ENCODE results near the gene DOK6.
"Not testable (repeated sequence)": the region's sequence is repeated elsewhere in the genome, so short reads cannot be mapped to it uniquely, and the experiment has no call there.

The DOK6 gene

DNA sequence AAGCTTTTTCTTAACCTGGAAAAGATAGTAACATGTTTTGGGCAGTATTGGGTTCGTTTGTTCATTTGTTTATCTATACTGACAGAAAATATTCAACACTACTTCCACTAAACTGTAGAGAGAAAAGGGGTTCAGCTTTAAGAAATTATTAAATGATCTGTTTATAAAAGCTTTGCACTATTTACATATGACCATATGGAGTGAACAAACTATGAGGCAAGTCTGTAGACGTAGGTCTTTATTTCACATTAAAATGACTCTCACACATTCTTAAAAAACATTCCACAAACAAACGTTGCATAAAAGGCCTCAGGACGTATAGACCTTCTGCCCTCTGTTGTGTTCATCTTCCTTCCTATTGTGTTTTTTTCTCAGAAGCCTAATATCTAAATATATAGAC lies 452.4 kb downstream of the DOK6 start:
- DNase-seq (ENCODE audit: low read depth in 2 of 2, low spot score in 1 of 2): no peak

DNA sequence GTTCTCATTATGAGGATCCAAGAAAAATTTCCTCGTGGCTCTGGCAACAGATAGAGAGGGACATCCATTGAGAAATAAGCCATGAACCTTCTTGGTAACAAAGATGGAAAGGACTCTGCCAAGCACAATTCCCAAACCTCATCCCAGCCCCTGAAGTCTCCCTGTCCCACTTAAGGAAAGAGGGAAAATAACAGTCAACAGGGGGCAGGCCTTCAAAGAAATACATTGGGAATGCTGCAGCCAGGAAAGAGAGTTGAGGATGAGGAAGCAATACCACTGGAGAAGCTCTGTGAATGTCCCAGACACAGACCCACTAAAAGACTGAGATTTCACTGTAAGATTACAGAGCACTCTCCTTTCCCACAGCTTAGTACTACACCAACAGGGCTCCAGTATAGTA lies 453.8 kb downstream of the DOK6 start:
- no peak for DNase-seq (ENCODE audit: low read depth in 2 of 2, low spot score in 1 of 2)

DNA sequence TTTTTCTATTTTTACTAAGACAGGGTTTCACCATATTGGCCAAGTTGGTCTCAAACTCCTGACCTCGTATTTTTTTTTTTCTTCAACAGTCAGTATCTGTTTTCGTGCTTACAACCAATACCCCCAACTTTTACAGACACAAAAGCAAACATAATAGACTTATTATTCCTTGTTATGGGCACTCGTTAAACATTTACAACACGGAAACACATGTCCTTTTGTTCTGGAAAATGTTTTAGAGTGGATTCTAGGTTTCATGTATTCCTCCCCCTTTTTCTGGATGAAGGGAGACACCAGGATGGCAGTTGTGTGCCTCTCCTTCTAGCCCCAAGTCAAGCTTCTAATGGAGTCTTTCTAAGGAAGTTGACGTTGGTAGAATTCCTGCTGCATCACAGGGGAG lies 458.2 kb downstream of the DOK6 start:
- DNase-seq (ENCODE audit: low read depth in 2 of 2, low spot score in 1 of 2): no peak

DNA sequence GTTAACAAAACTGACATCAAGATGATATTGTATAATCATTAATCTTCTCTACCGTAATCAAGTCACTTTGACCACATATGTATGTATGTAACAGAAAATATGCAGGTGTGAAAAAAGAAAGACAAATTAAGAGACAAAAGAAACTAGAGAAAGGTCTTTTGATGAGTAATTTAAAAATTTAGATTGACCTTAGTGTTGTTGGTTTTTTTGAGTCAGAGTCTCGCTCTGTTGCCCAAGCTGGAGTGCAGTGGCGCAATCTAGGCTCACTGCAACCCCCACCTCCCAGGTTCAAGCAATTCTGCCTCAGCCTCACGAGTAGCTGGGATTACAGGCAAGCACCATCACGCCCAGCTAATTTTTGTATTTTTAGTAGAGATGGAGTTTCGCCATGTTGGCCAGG lies 464.1 kb downstream of the DOK6 start:
- DNase-seq (ENCODE audit: low read depth in 2 of 2, low spot score in 1 of 2): not testable (repeated sequence)

DNA sequence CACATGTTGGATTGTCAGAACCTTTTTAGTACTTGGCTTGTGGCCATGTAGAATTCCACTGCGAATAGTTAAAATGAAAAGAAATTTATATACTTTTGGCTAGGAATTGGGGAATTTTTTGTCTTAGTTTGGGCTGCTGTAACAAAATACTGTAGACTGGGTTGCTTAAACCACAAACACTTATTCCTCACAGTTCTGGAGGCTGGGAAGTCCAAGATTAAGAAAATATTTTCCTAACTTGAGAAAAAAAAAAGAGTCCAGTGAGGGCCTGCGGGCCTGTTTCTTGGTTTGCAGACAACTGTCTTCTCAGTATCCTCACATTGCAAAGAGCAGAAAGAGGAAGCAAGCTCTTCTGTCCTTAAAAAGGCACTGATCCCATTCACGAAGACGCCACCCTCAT lies 465.1 kb downstream of the DOK6 start:
- no peak for DNase-seq (ENCODE audit: low read depth in 2 of 2, low spot score in 1 of 2)

DNA sequence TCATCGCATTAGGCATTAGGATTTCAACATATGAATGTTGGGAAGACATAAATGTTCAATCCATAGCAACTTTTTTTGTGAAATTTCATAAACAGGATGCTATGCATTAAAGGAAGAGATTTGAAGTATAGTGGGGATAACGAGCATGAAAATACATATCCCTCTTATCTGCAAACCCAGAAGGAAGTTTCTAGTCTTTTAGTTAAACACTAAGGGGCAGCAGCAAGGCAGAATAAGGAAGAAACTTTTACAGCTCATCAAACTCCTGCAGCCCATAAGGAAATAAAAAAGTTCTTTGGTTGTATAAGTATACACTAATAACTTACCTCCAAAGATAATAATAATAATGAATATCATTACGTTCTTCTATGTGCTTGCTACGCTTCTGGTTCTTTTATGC lies 465.5 kb downstream of the DOK6 start:
- DNase-seq (ENCODE audit: low read depth in 2 of 2, low spot score in 1 of 2): no peak

DNA sequence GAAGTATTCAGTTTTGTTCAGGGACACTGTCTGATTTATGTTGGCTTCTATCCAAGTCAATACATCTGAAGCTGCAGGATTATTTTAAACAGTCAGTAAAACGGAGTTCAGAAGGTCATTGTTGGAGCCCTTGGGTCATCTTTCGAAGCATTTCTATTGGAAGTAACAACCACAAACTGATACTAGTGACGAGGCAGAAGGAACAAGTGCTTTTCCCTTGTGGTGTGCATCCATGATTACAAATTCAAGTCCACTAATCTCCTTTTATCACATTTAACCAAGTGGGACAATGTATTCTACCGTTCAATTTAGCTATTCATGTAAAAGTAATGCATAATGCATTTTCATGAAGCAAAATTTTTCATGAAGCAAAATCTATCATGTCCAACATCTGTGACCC lies 470.0 kb downstream of the DOK6 start:
- DNase-seq (ENCODE audit: low read depth in 2 of 2, low spot score in 1 of 2): no peak

DNA sequence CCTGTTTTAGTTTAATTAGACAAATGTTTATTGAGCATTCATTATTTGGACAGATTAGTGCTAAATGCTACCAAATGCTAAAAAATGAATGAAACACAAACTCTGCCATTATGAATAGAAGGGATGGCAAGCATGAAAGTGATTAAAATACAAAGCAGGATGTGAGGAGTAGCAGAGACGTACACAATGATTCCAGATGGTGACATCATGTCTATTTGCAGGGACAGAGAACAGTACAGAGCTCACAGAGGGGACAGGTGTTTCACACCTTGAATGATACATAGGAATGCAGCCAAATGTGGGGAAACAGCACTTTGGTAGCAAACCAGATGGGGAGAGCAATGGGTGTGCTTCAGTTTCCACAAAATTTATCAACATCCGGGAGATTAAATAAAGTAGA lies 470.7 kb downstream of the DOK6 start:
- DNase-seq (ENCODE audit: low read depth in 2 of 2, low spot score in 1 of 2): no peak

DNA sequence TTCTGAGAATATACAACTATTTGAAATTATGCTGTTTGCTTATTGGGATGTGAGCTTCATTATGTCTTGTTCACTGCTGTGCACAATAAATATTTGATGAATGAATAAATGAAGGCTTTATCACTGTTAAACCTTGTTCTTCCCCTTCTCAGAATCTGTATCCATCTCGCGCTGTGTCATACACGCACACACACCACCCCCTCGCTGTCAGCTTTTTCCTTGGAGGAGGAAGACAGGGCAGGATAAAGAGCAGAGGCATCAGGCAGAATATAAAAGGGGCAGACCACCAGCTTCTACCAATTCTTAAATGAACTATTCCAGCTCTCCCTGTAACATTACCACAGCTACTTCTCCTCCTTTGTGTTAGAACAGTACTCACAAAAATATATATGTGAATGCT lies 472.0 kb downstream of the DOK6 start:
- no peak for DNase-seq (ENCODE audit: low read depth in 2 of 2, low spot score in 1 of 2)

DNA sequence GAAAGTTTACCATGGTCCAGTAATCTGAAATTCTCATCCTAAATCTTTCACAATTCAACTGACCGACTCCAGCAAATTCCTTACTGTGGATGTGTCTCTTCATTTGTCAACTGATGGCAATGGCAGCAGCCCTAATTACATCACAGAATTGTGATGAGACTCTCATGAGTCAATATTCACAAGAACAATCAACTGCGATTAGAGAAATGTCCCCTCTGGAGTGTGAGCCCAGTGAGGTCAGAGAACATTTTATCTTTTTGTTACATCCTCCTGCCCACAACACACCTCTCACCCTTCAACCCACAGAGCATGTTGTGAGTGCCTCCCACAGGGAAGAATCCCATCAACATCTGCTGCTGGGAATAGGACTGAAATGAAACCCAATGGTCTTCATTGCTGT lies 473.4 kb downstream of the DOK6 start:
- no peak for DNase-seq (ENCODE audit: low read depth in 2 of 2, low spot score in 1 of 2)

DNA sequence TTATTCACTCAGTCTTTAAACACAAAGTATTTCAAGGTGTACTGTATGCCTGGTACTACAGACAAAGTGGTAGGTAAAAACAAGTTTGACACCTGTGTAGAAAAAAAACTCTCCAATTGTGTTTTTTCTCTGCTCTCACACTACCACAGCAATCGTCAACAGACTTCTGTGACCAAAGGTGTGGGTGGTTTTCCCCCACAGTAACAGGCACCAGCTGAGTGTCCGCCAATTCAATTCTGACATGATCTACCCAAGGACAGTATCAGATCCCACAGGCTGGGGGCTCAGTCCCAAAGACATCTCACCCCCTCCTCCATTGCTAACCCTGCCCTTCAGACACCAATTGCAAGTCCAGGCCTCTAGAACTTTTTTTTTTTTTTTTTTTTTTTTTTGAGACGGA lies 475.8 kb downstream of the DOK6 start:
- no peak for DNase-seq (ENCODE audit: low read depth in 2 of 2, low spot score in 1 of 2)

DNA sequence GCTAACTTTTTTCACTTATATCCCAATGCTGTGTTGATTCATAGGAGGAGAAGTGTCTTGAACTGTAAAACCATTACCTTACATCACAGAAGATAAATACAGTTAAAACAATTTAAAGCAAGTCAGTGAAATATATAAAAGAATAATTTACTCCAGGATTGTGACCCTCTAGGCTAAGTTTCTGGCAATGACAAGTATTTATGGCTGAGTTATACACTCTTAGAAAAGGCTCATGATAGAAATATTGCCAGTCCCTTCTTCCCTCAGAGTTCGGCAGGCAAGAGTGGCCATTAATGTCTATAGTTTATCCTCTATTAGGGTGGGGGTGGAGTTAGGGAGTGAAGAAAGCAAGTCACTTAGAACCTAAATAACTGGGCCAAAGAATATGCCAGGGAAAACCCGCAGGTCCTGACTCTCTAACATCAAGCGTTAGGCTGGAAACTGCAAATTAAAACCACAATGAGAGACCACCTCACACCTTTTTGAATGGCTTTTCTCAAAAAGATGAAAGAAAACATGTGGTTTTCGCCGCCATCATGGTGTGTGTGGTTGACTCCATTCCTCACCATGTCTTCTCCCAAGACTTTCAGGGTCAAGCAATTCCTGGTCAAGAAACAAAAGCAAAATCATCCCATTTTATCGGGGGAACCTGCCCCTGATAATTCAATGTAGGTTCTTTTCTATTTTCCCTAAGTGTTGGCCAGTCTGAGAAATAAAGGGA lies 477.7 kb downstream of the DOK6 start:
- DNase-seq (ENCODE audit: low read depth in 2 of 2, low spot score in 1 of 2): no peak

DNA sequence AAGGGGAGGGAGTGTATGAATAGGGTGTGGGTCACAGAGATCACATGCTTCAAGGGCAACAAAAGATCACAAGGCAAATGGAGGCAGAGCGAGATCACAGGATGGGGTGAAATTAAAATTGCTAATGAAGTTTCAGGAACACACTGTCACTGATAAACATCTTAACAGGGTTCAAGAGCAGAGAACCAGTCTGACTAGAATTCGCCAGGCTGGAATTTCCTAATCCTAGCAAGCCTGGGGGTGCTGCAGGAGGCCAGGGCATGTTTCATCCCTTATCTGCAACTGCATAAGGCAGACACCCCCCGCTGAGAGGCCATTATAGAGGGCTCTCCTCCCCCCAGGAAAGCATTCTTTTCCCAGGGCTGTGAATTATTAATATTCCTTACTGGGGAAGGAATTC lies 478.4 kb downstream of the DOK6 start:
- not testable (repeated sequence) for DNase-seq (ENCODE audit: low read depth in 2 of 2, low spot score in 1 of 2)

DNA sequence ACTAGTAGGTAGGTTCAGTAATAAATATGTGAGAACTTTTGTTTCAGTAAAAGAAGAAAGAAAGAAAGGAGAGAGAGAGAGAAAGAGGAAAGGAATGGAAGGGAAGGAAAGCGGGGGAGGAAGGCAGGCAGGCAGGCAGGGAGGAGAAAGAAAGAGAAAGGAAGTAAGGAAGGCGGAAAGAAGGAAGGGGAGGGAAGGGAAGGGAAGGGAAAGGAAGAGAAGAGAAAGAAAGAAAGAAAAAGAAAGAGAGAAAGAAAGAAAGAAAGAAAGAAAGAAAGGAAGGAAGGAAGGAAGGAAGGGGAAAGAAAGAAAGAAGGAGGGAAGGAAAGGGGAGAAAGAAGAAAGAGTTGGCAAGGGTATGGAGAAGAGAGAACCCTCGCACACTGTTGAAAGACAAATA lies 479.4 kb downstream of the DOK6 start:
- DNase-seq (ENCODE audit: low read depth in 2 of 2, low spot score in 1 of 2): no peak

DNA sequence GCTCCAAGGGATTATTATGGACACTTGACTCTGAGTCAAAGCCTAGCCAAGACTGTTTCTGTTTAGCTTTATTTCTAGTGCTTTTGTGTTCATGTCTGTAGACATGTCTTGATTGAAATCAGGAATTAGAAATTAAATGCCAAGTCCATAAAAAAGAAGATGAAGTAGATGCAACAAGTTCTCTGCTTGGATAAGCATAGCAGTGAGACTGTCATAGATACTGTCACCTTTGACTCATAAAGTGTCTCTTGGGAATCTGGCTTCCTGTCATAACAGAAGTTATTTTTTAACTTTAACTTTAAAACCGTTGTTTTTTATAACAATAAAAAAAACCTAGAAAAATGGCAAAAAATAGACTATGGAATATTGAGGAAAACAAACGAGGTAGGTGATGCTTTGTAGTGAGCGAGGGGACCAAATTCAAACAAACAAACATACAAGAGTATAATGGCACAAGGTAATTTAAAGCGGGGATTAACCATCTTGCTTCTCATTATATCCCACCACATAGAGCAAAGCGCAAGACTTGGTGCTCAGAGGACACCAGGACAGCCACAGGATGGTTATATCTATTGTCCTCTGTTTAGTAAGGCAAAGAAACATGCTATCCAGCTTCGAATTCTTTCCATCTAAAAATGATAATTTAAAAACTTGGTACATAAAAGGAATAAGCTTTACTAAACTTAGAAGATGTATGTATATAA lies 482.4 kb downstream of the DOK6 start:
- no peak for DNase-seq (ENCODE audit: low read depth in 2 of 2, low spot score in 1 of 2)

DNA sequence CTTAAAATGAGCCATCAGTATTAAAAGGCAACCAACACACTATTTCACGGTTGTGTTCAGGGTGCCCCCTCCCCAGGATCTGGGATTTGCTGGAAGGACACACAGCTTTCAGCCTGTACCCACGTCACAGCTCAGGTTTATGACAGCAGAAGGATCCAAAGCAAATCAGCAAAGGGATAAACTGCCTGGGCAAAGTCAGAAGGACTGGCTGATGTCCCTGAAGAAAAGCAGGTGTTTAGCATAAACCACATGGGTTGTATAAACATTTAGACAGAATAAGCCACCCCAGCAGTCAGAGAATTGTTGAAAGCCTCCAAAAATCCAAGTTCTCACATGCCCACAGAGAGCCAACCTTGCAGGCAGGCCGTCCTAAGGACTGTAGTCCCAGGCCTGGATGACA lies 483.1 kb downstream of the DOK6 start:
- no peak for DNase-seq (ENCODE audit: low read depth in 2 of 2, low spot score in 1 of 2)

DNA sequence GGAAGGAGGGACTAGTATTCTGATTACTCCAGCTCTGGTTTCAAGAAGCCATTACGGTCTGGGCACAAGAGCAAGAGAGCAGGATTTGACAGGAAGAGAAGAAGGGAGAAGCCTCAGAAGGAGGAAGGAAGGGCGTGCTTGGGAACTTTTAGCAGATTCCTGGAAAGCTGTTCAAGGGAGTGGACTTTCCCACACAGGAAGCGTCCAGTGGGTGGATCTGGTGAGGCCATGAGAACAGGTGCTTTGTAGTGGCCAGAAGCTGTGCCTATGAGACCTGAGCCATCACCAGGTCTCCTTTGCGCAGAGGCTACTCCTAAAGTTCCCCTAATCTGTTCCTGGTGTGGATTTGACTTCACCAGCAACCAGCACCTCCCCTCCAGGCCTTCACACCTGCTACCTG lies 484.7 kb downstream of the DOK6 start:
- DNase-seq (ENCODE audit: low read depth in 2 of 2, low spot score in 1 of 2): no peak

DNA sequence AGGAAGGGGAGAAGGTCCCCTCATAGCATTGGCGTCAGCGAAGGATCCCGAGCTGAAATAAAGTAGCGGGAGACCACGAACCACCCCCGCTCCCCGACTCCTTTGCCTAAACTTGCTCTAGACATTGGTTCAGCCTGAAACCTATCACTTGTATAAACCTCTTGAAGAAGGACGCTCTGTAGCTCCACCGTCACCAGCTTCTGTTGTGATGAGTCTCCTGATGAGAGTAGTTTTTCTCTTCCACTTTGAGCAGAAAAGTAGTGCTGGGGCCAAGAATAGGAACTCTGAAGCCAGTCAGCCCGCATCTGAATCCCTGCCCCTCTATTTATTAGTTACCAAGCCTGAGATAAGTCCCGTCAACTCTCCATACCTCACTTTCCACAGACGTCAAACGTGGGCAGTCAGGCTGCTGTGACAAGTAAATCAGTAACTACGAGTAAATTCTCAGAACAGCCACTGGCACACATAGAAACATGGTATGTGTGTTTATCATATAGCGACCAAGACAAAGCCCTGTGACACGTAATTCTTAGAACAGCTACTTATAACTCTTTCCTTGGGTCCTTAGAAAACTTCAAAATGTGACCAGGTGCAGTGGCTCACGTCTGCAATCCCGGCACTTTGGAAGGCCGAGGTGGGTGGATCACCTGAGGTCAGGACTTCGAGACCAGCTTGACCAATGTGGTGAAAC lies 485.3 kb downstream of the DOK6 start:
- DNase-seq (ENCODE audit: low read depth in 2 of 2, low spot score in 1 of 2): no peak

DNA sequence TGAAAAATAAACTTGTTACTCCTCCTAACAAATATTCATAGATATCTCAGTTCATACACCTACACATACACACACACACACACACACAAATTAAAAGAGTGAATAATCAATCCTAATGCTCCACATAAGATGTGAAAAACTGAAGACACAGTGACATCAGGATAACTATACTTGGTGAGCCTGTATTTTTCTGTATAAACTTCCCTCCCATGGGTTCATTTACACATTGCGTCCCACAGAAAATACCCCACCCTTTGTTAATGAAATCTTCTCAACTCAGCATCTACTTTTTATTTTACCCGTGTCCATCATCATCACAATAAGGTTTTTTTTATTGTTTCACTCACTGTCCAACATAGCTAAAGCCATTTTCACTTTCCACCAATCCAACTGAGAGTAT lies 486.6 kb downstream of the DOK6 start:
- no peak for DNase-seq (ENCODE audit: low read depth in 2 of 2, low spot score in 1 of 2)

DNA sequence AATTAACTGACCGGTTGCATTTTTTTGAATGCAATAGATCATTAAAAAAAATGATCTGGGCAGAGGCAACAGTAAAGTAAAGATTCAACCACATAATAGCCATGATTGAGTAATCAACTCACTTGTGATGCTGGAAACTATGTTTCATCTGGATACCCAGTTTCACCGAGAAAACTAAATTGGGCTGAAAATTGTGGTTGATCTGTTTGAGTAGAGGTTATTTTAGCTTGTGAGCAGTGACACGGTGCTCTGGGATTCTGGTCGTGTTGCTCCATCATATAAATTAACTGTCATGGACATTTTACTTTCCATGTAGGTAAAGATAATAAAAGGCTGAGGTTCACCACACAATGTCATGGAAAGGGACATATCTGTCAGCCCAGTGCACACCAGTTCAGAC lies 488.3 kb downstream of the DOK6 start:
- no peak for DNase-seq (ENCODE audit: low read depth in 2 of 2, low spot score in 1 of 2)

DNA sequence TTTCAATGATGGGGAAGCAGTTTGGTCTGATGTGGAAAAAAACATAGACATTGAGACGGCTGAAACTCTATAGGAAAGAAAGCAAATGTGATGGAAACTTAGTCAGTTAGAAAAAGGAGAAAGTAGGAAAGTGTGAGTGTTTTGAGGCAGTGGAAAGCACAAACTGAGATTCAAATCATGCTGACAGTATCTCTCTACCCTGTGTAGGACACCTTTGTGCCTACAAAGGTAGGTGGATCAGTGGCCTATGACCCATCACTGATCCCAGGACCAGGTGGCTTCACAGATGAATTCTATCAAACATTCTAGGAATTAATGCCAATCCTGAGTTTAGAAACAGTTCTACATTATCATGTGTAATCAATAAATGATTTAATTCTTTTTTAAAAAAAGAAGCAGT lies 489.9 kb downstream of the DOK6 start:
- no peak for DNase-seq (ENCODE audit: low read depth in 2 of 2, low spot score in 1 of 2)

DNA sequence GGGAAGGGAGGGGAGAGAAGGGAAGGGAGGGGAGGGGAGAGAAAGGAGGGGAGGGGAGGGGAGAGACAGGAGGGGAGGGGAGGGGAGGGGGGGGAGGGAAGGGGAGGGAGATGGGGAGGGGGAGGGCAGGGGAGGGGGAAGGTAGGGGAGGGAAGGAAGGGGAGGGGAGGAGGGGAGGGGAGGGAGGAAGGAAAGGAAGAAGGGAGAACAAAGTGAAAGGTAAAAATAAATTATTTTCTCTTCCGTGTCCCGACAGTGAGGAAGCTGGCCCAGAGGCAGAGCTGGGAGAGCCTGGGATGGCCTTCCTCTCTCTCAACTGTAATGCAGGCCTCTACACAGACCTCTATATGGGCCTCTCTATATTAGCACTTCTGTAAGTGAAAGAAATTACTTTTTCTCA lies 493.8 kb downstream of the DOK6 start:
- no peak for DNase-seq (ENCODE audit: low read depth in 2 of 2, low spot score in 1 of 2)

All from stimulated activated CD8-positive, alpha-beta memory T cell treated with anti-CD3 and anti-CD28 coated beads, Interleukin-4, amount 100 ng/mL, for 4 hours (primary cell).